ENCODE results near the gene PPP3CA.

GRCh38 chr4:101119141-101119540, 228.2 kb downstream of the PPP3CA start:
- TF ChIP-seq CTCF (optimal IDR thresholded peaks at IDR 0.05 in 1 of 3, IDR thresholded peaks at IDR 0.05 in 1 of 3, conservative IDR thresholded peaks at IDR 0.05 in 1 of 3; ENCODE audit: extremely low read depth in 1 of 3, insufficient read depth in 2 of 3, low read length in 3 of 3) = no peak
- no peak for TF ChIP-seq EZH2 (IDR thresholded peaks at IDR 0.05; ENCODE audit: low read length)
